Thyroid gland (tissue), 4 donors: ENCODE results near the gene TENT4A. TPM values are rescaled to one million over a fixed set of nuclear protein-coding genes. Genes with fewer than 3 reads are reported as not detected.
A peak's percentile ranks its signal among the peaks of the same experiment; 100 is the strongest.

ENCODE experiments used
- DNase-seq, 2 donors: peaks; one replicate each; pipeline ENCODE4 v3.0.0-alpha.2; 2019
- H3K27ac ChIP-seq, 3 donors: fragments of 200-600 bp; sonication (generic); 1 replicate in 2 of 3; 2 replicates in 1 of 3; pipeline ENCODE4 v1.5.1; 2016 to 2019; ENCODE audit warnings: mild to moderate bottlenecking in 1 of 3, moderate library complexity in 1 of 3
- H3K27me3 ChIP-seq: fragments of 200-600 bp; sonication (generic); one replicate; pipeline ENCODE4 v1.5.1; 2019
- H3K36me3 ChIP-seq, 2 donors: fragments of 200-600 bp; sonication (generic); one replicate each; pipeline ENCODE4 v1.5.1; 2016 to 2019
- H3K4me1 ChIP-seq, 2 donors: fragments of 200-600 bp; sonication (generic); one replicate each; pipeline ENCODE4 v1.5.1; 2017 to 2019
- H3K4me3 ChIP-seq, 3 donors: fragments of 200-600 bp; sonication (generic); replicated peaks in 1 of 3; 1 replicate in 2 of 3; 2 replicates in 1 of 3; pipeline ENCODE4 v1.5.1; 2016; ENCODE audit warnings: mild to moderate bottlenecking in 1 of 3
- H3K9me3 ChIP-seq: fragments of 200-600 bp; sonication (generic); one replicate; pipeline ENCODE4 v1.5.1; 2017
- CTCF ChIP-seq, 6 experiments: fragments of 200-600 bp in 3 of 6; fragments of 450-650 bp in 3 of 6; sonication (generic) in 3 of 6; IDR thresholded peaks; one replicate each; pipeline ENCODE4 v1.5.1; 2016 to 2019; ENCODE audit warnings: antibody characterized with exemption in 6 of 6, mild to moderate bottlenecking in 2 of 6, inconsistent platforms in 1 of 6, moderate library complexity in 1 of 6
- POLR2A ChIP-seq, 2 donors: fragments of 450-650 bp; IDR thresholded peaks; one replicate each; pipeline ENCODE4 v1.6.1; 2017; ENCODE audit warnings: antibody characterized with exemption in 2 of 2, mild to moderate bottlenecking in 2 of 2, moderate library complexity in 1 of 2
- WGBS, 2 donors: methylation state at CpG; one replicate each; pipeline ENCODE4 v1.1.5; 2017; 5-methylcytosine and 5-hydroxymethylcytosine counted together
- intact Hi-C: fragments of 100-400 bp; cut with DNase I; formaldehyde crosslinking; loops from one replicate; pipeline ENCODE4 v1.15.1; 2023
- total RNA-seq, 4 donors: library from RNA; depleted of rRNA; stranded (reverse); fragments of >200 nt; gene quantifications; one replicate each; pipeline ENCODE4 v1.2.3, GENCODE V29; 2016

The TENT4A gene
- total RNA-seq, 4 donors from 2014 or later, result 19.8 to 41.2 (median 29.4) TPM

DNA sequence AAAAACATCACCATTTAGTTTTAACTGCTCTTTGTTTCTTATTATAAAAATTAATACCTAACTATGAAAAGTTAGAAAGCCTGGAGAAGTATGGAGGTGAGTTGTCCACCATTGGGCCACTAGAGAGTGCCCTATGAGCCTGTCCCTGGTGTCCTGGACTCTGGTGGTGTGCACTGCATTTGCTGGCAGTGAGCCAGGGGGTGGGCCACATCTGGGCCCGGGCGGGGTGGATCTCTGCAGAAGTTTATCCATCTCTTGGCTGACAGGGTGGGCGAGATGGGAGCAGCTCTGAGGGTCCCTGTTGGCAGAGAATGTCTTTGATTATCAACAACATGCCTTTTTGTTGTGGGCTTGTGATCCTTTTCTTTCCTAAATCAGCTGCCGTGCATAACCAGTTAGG is 8.2 kb downstream of the TENT4A start:
- no peak for DNase-seq
- WGBS, 2 donors, result 41 to 62% methylated on average over 4 of the region's 4 CpGs
- Histone ChIP-seq H3K27me3 (no peaks in the 10 kb centered on the region), H3K4me3 (peak overlapping the region in 1 of 3 donors; percentile 15), H3K27ac (peak overlapping the region; percentile 43 to 65 (median 50)), H3K36me3 (no peaks in the 10 kb centered on the region), H3K9me3 (no peaks in the 10 kb centered on the region), H3K4me1 (peaks cover 36 to 54% of the 10 kb centered on the region in 2 donors)
- intact Hi-C loops, result no loop called here
- TF ChIP-seq CTCF (IDR thresholded peaks at IDR 0.05) (no peak), POLR2A (IDR thresholded peaks at IDR 0.05) (no peak)

DNA sequence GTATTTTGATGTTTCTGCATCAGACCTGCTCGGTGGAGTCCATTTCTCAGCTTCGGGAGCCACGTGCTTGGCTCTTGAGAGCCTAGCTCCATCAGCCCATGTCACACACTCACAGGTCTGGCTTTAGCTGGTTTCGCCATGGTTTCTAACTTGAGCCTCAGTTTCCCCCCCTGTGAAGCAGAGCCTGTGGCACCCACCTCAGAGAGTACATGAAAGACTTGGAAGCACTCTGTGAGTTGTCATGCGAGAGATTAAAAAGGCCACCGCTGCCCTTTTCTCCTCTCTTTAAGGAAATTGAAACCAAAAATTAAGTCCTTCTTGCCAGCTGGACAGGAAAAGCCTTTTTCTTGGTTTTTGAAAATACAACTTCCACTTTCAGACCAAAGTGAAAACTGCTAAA is 8.8 kb downstream of the TENT4A start:
- peaks cover 31 to 52% of the 10 kb centered on the region in 2 donors for H3K4me1 ChIP-seq
- no peaks in the 10 kb centered on the region for H3K27me3 ChIP-seq
- peak overlapping the region in 1 of 3 donors; percentile 15 for H3K4me3 ChIP-seq
- peak; percentile 69 to 85 for DNase-seq
- intact Hi-C loops, result no loop called here
- 0 to 36% methylated on average over 6 of the region's 6 CpGs for WGBS, 2 donors
- no peaks in the 10 kb centered on the region for H3K36me3 ChIP-seq
- no peaks in the 10 kb centered on the region for H3K9me3 ChIP-seq
- TF ChIP-seq POLR2A (IDR thresholded peaks at IDR 0.05), result no peak
- no peak for TF ChIP-seq CTCF (IDR thresholded peaks at IDR 0.05)
- H3K27ac ChIP-seq, result peak overlapping the region; percentile 43 to 65 (median 50)

DNA sequence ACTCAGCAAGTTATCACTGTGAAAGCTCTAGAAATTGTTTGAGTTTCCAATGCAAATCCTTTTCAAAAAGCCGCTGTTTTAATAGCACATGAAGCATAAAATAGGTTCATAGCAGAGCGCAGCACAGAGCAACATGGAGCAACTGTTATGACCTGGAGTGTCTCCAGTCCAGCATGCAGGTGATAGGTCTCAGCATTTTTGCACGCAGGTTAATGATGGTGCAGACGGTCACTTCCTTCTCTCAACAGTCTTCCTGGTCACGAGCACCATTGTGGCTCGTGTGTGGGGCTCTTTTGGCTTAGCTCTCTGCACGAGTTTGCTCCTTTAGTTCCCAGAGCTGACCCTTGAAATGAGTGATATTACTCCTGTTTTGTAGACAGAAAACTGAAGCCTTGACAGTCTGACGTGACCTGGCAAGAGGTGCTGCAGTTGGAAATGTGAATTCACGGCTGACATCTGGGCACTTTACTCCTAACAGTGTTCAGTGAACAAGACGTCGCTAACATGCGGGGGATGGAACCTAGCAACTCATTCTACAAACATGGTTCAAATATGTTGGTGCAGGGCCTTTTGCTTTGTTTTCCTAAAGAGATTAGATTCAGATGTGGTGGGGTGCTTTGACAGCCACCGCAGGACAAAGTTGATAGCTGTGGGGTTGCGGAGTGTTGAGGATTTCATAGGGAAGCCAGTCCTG is 10.0 kb downstream of the TENT4A start:
- WGBS, 2 donors, result 63 to 73% methylated on average over 14 of the region's 14 CpGs
- no peak for TF ChIP-seq CTCF (IDR thresholded peaks at IDR 0.05)
- TF ChIP-seq POLR2A (IDR thresholded peaks at IDR 0.05), result no peak
- H3K27ac ChIP-seq, result peak overlapping the region in 1 of 3 donors; percentile 65

GRCh38 chr5:6723816-6724300 is 10.6 kb downstream of the TENT4A start:
- intact Hi-C loops, result no loop called here
- DNase-seq, result no peak
- WGBS, 2 donors, result 86 to 96% methylated on average over 12 of the region's 12 CpGs
- Histone ChIP-seq H3K27ac (no peak overlapping the region), H3K27me3 (no peaks in the 10 kb centered on the region), H3K4me3 (no peak overlapping the region), H3K4me1 (peaks cover 24 to 41% of the 10 kb centered on the region in 2 donors), H3K36me3 (no peaks in the 10 kb centered on the region), H3K9me3 (no peaks in the 10 kb centered on the region)
- no peak for TF ChIP-seq POLR2A (IDR thresholded peaks at IDR 0.05)
- no peak for TF ChIP-seq CTCF (IDR thresholded peaks at IDR 0.05)

More for the DNA sequence above, 10.0 kb downstream of the TENT4A start:
- Histone ChIP-seq H3K4me1 (peaks cover 24 to 42% of the 10 kb centered on the region in 2 donors), H3K9me3 (no peaks in the 10 kb centered on the region), H3K4me3 (no peak overlapping the region), H3K27me3 (no peaks in the 10 kb centered on the region), H3K36me3 (no peaks in the 10 kb centered on the region)
- no peak for DNase-seq
- intact Hi-C loops, result no loop called here

DNA sequence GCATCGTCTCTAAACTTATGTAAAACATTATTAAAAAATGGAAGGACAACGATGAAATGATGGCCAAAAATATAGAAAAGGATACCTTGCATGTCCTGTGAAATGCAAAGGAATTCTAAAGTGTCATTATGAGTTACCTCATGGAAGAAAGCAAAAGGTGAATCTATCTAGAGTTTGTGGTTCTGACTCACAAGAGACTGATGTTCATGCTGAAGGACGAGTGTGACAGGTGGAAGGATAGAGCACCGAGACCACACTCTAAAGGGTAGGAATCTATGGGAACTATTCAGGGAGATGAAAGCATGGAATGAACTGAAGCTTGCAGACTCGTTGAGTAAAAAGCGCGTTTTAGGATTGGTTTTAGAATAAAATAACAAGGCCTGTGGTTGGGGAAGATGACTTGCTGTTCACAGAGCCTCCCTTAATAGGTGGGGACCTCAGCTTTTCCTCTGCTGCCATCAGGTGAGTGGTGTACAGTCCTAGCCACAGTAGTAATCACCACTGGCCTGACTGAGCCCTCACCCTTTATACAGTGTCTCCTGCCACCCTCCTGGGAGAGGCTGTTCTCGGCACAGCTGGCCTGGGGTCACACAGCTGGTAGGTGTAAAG is 11.2 kb downstream of the TENT4A start:
- no peak overlapping the region for H3K4me3 ChIP-seq
- WGBS, 2 donors, result 89 to 91% methylated on average over 8 of the region's 8 CpGs
- H3K27me3 ChIP-seq, result no peaks in the 10 kb centered on the region
- no peak for DNase-seq
- TF ChIP-seq CTCF (IDR thresholded peaks at IDR 0.05) (no peak), POLR2A (IDR thresholded peaks at IDR 0.05) (no peak)
- intact Hi-C loops, result no loop called here
- no peaks in the 10 kb centered on the region for H3K36me3 ChIP-seq
- no peak overlapping the region for H3K27ac ChIP-seq
- peaks cover 24 to 41% of the 10 kb centered on the region in 2 donors for H3K4me1 ChIP-seq
- no peaks in the 10 kb centered on the region for H3K9me3 ChIP-seq
